ENCODE measurements around the gene AKAP12.

DNA sequence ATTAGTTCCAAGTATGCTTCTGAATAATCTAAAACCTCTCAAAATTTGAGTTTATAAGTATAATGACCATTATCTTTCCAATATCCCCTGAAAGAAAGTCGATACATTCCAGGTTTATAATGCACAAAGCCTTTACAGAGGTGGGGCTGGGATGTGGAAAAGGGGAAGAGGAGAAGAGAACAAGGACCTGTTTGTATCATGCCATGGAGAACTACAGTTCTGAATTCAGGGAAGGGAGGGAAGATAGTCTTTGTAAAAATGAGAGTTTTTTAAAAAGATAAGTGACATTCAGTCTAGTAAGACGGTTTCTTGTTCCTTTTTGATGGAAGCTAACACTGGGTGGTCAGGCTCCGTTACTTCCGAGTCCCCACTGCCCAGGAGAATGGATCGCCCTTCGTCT is 125.5 kb downstream of the AKAP12 start:
- TF ChIP-seq, protein P1, sequence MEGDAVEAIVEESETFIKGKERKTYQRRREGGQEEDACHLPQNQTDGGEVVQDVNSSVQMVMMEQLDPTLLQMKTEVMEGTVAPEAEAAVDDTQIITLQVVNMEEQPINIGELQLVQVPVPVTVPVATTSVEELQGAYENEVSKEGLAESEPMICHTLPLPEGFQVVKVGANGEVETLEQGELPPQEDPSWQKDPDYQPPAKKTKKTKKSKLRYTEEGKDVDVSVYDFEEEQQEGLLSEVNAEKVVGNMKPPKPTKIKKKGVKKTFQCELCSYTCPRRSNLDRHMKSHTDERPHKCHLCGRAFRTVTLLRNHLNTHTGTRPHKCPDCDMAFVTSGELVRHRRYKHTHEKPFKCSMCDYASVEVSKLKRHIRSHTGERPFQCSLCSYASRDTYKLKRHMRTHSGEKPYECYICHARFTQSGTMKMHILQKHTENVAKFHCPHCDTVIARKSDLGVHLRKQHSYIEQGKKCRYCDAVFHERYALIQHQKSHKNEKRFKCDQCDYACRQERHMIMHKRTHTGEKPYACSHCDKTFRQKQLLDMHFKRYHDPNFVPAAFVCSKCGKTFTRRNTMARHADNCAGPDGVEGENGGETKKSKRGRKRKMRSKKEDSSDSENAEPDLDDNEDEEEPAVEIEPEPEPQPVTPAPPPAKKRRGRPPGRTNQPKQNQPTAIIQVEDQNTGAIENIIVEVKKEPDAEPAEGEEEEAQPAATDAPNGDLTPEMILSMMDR (conservative IDR thresholded peaks at IDR 0.05; ENCODE audit: low read depth in 2 of 2), result no peak
- no peak for TF ChIP-seq EZH2 (IDR thresholded peaks at IDR 0.05; ENCODE audit: low read depth, unreplicated experiment)
- no peak for TF ChIP-seq ETS1 (IDR thresholded peaks at IDR 0.05)
- no peak for TF ChIP-seq EZH2phosphoT487 (IDR thresholded peaks at IDR 0.05; ENCODE audit: unreplicated experiment)
- TF ChIP-seq, protein P2, sequence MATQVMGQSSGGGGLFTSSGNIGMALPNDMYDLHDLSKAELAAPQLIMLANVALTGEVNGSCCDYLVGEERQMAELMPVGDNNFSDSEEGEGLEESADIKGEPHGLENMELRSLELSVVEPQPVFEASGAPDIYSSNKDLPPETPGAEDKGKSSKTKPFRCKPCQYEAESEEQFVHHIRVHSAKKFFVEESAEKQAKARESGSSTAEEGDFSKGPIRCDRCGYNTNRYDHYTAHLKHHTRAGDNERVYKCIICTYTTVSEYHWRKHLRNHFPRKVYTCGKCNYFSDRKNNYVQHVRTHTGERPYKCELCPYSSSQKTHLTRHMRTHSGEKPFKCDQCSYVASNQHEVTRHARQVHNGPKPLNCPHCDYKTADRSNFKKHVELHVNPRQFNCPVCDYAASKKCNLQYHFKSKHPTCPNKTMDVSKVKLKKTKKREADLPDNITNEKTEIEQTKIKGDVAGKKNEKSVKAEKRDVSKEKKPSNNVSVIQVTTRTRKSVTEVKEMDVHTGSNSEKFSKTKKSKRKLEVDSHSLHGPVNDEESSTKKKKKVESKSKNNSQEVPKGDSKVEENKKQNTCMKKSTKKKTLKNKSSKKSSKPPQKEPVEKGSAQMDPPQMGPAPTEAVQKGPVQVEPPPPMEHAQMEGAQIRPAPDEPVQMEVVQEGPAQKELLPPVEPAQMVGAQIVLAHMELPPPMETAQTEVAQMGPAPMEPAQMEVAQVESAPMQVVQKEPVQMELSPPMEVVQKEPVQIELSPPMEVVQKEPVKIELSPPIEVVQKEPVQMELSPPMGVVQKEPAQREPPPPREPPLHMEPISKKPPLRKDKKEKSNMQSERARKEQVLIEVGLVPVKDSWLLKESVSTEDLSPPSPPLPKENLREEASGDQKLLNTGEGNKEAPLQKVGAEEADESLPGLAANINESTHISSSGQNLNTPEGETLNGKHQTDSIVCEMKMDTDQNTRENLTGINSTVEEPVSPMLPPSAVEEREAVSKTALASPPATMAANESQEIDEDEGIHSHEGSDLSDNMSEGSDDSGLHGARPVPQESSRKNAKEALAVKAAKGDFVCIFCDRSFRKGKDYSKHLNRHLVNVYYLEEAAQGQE (IDR thresholded peaks at IDR 0.05; ENCODE audit: unreplicated experiment), result no peak
- TF ChIP-seq POLR2AphosphoS5 (IDR thresholded peaks at IDR 0.05; ENCODE audit: low read depth), result no peak
- TF ChIP-seq ZNF331 (CRISPR knock-in tag; IDR thresholded peaks at IDR 0.05; ENCODE audit: low read depth), result no peak
- TF ChIP-seq ZNF114 (CRISPR knock-in tag; IDR thresholded peaks at IDR 0.05), result no peak
- TF ChIP-seq CREB1 (CRISPR knock-in tag; IDR thresholded peaks at IDR 0.05; ENCODE audit: low read depth), result no peak
- TF ChIP-seq JUNB (IDR thresholded peaks at IDR 0.05; ENCODE audit: unreplicated experiment), result no peak

Measured in GM23338 (cell line).